ENCODE results near the gene GLI1. TPM values are rescaled to one million over a fixed set of nuclear protein-coding genes. Genes with fewer than 3 reads are reported as not detected.
"Not testable (repeated sequence)": the region's sequence is repeated elsewhere in the genome, so short reads cannot be mapped to it uniquely, and the experiment has no call there.

Gene GLI1
- not detected for total RNA-seq

DNA sequence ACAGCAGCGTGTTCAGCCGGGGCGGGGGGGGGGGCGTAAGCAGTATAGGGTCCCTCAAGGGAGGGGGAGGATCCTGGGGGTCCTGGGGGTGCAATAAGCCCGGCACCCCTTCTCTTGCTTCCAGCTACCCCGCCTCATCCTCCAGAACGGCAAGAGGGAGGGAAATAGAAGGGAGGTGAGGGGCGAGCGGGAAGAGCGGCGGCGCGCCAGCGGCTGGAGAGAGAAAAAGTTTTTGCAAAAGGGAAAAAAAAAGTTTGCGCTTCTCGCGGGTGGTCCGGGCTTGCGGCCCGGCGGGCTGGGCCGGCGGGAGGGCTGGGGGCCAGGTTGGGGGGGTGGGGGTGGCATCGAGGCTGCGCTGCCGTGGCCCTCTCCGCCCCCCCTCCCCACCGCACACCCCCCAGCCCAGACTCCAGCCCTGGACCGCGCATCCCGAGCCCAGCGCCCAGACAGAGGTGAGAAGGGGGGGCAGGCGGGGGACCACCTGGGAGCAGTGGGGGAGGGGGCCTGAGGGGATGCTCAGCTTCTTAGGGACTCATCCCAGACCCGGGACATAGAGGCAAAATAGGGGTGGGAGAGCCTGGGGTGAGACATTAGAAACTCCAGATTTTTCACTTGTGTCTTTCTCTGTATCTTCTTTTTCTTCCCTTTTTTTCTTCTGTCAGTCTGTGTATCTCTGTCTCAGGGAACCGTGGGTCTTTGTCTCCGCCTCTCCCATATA lies at the start of gene GLI1:
Gene GLI1 (plus strand): TSS at position 36 of the 718 bp plus-strand sequence. CDS start 3,907 bp downstream, outside the sequence.
- Mint-ChIP-seq H3K4me1 (ENCODE audit: low read depth) (peaks cover 59% of the 10 kb centered on the region), H3K9me3 (no peaks in the 10 kb centered on the region), H3K27ac (peak within 1 kb of the TSS; percentile 97), H3K36me3 (ENCODE audit: low read depth) (no peaks in the 10 kb centered on the region), H3K4me3 (peak within 1 kb of the TSS; percentile 95), H3K27me3 (ENCODE audit: low read depth) (peaks cover 9% of the 10 kb centered on the region)
- DNase-seq: no peak
- CTCF ChIA-PET: interaction anchor here (0.9 to 11.0 kb wide), 19 partner anchors 10 to 285 kb away, joined by 3 to 207 read pairs (median 7); partner anchors contain the start of genes ARHGAP9, DCTN2, SHMT2 and TSPAN31
- intact Hi-C loops (cut with micrococcal nuclease): loop anchor here (1.0 to 5.0 kb wide), 13 partner anchors 18 to 437 kb away; partner anchors contain the start of genes B4GALNT1, DCTN2, DDIT3 and R3HDM2

DNA sequence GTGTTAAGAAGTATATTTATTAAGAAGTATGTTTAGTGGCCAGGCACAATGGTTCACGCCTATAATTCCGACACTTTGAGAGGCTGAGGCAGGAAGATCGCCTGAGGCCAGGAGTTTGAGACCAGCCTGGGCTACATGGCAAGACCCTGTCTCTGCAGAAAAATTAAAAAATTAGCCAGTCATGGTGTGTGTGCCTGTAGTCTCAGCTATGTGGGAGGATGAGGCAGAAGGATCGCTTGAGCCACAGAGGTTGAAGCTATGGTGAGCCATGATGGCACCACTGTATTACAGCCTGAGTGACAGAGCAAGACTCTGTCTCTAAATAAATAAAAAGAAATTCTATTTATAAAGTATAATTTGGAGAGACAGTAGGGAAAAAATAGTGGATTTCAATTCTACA lies 49.1 kb upstream of the GLI1 start:
- intact Hi-C loops (cut with micrococcal nuclease): no loop called here
- CTCF ChIA-PET: interaction anchor here (0.5 to 2.1 kb wide), 5 partner anchors 9 to 49 kb away, joined by 3 to 10 read pairs (median 5); partner anchors contain the start of gene INHBE
- no peak overlapping the region for H3K4me3 Mint-ChIP-seq
- H3K9me3 Mint-ChIP-seq: no peaks in the 10 kb centered on the region
- H3K36me3 Mint-ChIP-seq (ENCODE audit: low read depth): no peaks in the 10 kb centered on the region
- peaks cover 25% of the 10 kb centered on the region for H3K4me1 Mint-ChIP-seq (ENCODE audit: low read depth)
- no peak overlapping the region for H3K27ac Mint-ChIP-seq
- no peaks in the 10 kb centered on the region for H3K27me3 Mint-ChIP-seq (ENCODE audit: low read depth)
- DNase-seq: no peak

DNA sequence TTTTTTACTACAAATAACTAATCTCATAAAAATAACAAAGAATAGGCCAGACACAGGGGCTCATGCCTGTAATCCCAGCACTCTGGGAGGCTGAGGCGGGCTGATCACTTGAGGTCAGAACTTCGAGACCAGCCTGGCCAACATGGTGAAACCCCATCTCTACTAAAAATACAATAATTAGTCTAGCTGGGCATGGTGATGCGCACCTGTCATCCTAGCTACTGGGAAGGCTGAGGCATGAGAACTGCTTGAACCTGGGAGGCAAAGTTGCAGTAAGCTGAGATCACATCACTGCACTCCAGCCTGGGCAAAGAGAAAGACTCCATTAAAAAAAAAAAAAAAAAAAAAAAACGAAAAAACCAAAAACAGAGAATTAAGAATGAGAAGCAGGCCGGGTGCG lies 45.4 kb upstream of the GLI1 start:
- H3K27ac Mint-ChIP-seq; H3K9me3 Mint-ChIP-seq; intact Hi-C loops (cut with micrococcal nuclease); H3K4me3 Mint-ChIP-seq; DNase-seq; H3K27me3 Mint-ChIP-seq (ENCODE audit: low read depth); H3K36me3 Mint-ChIP-seq (ENCODE audit: low read depth): not testable (repeated sequence)
- peaks cover 35% of the 10 kb centered on the region for H3K4me1 Mint-ChIP-seq (ENCODE audit: low read depth)
- CTCF ChIA-PET: interaction anchor here (0.6 kb wide), 1 partner anchor 1028 kb away, joined by 3 read pairs; no protein-coding TSS in a partner anchor

DNA sequence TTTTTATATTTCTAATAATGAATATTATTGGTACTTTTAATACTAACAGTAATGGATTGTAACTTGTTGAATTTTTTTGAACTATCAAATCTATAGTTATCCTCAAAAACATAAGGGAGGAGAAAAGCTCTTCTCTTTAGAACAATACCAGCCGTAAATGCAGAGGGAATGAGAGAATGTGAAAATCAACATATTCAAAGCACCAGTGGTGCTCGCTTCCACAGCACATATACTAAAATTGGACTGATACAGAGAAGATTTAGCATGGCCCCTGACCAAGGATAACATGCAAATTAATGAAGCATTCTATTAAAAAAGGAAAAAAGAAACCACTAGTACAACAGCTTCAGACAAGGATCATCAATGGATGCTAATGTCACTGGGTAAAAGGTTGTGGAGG lies 44.5 kb upstream of the GLI1 start:
- Mint-ChIP-seq H3K9me3 (no peaks in the 10 kb centered on the region), H3K36me3 (ENCODE audit: low read depth) (peaks cover 8% of the 10 kb centered on the region), H3K27me3 (ENCODE audit: low read depth) (no peaks in the 10 kb centered on the region), H3K4me3 (no peak overlapping the region), H3K4me1 (ENCODE audit: low read depth) (peaks cover 39% of the 10 kb centered on the region), H3K27ac (no peak overlapping the region)
- intact Hi-C loops (cut with micrococcal nuclease): no loop called here
- DNase-seq: no peak
- CTCF ChIA-PET: interaction anchor here (0.8 kb wide), 1 partner anchor 172 kb away, joined by 3 read pairs; no protein-coding TSS in a partner anchor

DNA sequence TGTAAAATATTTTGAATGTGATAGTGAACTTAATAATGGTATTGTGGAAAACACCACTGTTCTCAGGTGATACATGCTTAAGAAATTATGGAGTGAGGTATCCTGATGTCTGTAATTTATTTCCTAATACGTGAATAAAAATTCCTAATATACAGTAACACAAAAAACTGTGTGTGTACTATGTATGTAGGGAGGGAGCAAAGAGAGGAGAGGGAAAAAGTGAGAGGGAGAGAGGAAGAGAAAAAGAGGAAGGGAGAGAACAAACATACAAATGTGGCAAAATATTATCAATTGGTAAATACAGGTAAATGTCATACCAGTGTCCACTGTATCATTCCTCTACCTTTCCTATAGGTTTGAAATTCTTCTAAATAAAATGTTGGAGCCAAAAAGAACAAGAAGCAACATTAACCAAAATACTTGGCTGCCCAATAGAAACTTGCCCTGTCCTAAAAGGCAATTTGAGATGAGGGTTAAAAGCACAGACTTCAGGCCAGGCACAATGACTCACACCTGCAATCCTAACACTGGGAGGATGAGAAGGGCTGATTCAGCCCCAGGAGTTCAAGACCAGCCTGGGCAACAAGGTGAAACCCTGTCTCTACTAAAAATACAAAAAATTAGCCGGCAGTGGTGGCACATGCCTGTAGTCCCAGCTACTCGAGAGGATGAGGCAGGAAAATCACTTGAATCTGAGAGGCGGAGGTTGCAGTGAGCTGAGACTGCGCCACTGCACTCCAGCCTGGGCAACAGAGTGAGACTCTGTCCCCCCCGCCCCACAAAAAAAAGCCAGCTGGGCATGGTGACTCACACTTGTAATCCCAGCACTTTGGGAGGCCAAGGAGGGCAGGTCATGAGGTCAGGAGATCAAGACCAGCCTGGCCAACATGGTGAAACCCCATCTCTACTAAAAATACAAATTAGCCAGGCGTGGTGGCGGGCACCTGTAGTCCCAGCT lies 43.3 kb upstream of the GLI1 start:
- no peak overlapping the region for H3K27ac Mint-ChIP-seq
- no peaks in the 10 kb centered on the region for H3K9me3 Mint-ChIP-seq
- H3K36me3 Mint-ChIP-seq (ENCODE audit: low read depth): peaks cover 8% of the 10 kb centered on the region
- DNase-seq: no peak
- H3K4me3 Mint-ChIP-seq: no peak overlapping the region
- peaks cover 37% of the 10 kb centered on the region for H3K4me1 Mint-ChIP-seq (ENCODE audit: low read depth)
- intact Hi-C loops (cut with micrococcal nuclease): no loop called here
- no peaks in the 10 kb centered on the region for H3K27me3 Mint-ChIP-seq (ENCODE audit: low read depth)
- CTCF ChIA-PET: interaction anchor here (1.0 kb wide), 1 partner anchor 40 kb away, joined by 3 read pairs; no protein-coding TSS in a partner anchor

DNA sequence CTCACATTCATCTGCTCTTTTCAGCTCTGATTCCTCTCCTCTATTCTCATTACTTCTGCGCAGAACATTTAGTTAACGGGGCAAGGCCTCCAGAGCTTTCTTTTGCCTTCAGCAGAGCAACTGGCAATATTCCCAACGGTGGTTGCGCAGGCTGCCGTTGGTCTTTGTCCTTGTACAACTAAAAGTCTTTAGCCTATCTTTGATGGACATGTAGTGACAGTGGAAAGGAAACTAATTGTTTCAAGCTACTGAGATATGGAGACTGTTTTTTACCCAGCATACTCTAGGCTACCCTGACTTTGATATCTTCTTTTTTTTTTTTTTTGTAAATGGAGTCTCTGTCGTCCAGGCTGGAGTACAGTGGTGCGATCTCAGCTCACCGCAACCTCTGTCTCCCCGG lies 41.3 kb upstream of the GLI1 start:
- CTCF ChIA-PET: interaction anchor here (0.7 to 1.6 kb wide), 4 partner anchors 35 to 235 kb away, joined by 3 to 5 read pairs (median 3); no protein-coding TSS in a partner anchor
- intact Hi-C loops (cut with micrococcal nuclease): no loop called here
- no peak for DNase-seq
- H3K9me3 Mint-ChIP-seq: no peaks in the 10 kb centered on the region
- peaks cover 13% of the 10 kb centered on the region for H3K36me3 Mint-ChIP-seq (ENCODE audit: low read depth)
- H3K27ac Mint-ChIP-seq: no peak overlapping the region
- peaks cover 28% of the 10 kb centered on the region for H3K4me1 Mint-ChIP-seq (ENCODE audit: low read depth)
- no peaks in the 10 kb centered on the region for H3K27me3 Mint-ChIP-seq (ENCODE audit: low read depth)
- no peak overlapping the region for H3K4me3 Mint-ChIP-seq

DNA sequence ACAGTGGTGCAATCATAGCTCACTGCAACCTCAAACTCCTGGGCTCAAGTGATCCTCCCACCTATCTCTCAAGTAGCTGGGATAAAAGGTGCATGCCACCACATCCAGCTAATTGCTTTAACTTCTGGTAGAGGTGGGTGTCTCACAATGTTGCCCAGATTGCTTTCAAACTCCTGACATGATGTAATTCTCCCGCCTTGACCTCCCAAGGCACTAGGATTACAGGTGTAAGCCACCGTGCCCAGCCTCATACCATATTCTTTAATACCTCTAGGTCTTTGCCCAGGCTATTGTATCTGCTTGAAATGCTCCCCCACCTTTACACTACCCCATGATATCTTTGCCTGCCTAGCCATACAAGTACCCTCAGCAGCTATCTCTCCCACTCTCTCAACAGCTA lies 40.1 kb upstream of the GLI1 start:
- intact Hi-C loops (cut with micrococcal nuclease): no loop called here
- CTCF ChIA-PET: interaction anchor here (0.7 to 1.0 kb wide), 2 partner anchors 8 to 34 kb away, joined by 3 to 5 read pairs; no protein-coding TSS in a partner anchor
- Mint-ChIP-seq H3K4me1 (ENCODE audit: low read depth) (peaks cover 30% of the 10 kb centered on the region), H3K27ac (no peak overlapping the region), H3K9me3 (no peaks in the 10 kb centered on the region), H3K4me3 (no peak overlapping the region), H3K27me3 (ENCODE audit: low read depth) (no peaks in the 10 kb centered on the region), H3K36me3 (ENCODE audit: low read depth) (peaks cover 14% of the 10 kb centered on the region)
- no peak for DNase-seq

DNA sequence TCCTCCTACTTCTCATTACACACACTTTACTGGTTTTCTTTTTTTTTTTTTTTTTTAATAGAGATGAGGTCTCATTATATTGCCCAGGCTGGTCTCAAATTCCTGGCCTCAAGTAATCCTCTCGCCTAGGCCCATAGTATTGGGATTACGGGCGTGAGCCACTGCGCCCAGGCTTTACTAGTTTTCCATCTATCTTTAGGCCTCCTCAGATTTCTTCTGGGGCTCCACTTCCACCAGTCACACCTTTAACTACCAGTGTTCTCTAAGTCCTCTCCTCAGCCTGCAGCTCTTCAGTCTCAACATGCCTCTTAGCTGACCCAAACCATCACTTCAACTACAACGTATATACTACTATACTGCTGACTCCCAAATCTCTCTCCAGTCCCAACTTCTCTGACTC lies 39.1 kb upstream of the GLI1 start:
- peaks cover 14% of the 10 kb centered on the region for H3K36me3 Mint-ChIP-seq (ENCODE audit: low read depth)
- H3K27me3 Mint-ChIP-seq (ENCODE audit: low read depth): no peaks in the 10 kb centered on the region
- CTCF ChIA-PET: interaction anchor here (0.5 to 1.6 kb wide), 6 partner anchors 19 to 252 kb away, joined by 3 to 11 read pairs (median 4); partner anchors contain the start of gene INHBE
- DNase-seq: no peak
- H3K4me3 Mint-ChIP-seq: no peak overlapping the region
- peaks cover 27% of the 10 kb centered on the region for H3K4me1 Mint-ChIP-seq (ENCODE audit: low read depth)
- H3K9me3 Mint-ChIP-seq: no peaks in the 10 kb centered on the region
- no peak overlapping the region for H3K27ac Mint-ChIP-seq
- intact Hi-C loops (cut with micrococcal nuclease): no loop called here

DNA sequence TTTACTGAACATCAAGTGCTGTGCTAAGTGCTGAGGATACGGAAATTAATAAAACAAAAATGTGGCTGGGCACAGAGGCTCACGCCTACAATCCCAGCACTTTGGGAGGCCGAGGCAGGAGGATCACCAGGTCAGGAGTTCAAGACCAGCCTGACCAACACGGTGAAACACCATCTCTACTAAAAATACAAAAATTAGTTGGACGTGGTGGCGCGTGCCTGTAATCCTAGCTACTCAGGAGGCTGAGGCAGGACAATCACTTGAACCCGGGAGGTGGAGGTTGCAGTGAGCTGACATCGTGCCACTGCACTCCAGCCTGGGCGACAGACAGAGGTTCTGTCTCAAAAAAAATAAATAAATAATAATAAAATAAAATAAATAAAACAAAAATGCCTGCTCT lies 32.6 kb upstream of the GLI1 start:
- CTCF ChIA-PET: interaction anchor here (0.6 to 1.9 kb wide), 2 partner anchors 9 to 26 kb away, joined by 3 to 7 read pairs; no protein-coding TSS in a partner anchor
- H3K9me3 Mint-ChIP-seq; H3K27ac Mint-ChIP-seq; H3K4me3 Mint-ChIP-seq; H3K27me3 Mint-ChIP-seq (ENCODE audit: low read depth); DNase-seq; intact Hi-C loops (cut with micrococcal nuclease): not testable (repeated sequence)
- H3K4me1 Mint-ChIP-seq (ENCODE audit: low read depth): peaks cover 39% of the 10 kb centered on the region
- H3K36me3 Mint-ChIP-seq (ENCODE audit: low read depth): peaks cover 16% of the 10 kb centered on the region

DNA sequence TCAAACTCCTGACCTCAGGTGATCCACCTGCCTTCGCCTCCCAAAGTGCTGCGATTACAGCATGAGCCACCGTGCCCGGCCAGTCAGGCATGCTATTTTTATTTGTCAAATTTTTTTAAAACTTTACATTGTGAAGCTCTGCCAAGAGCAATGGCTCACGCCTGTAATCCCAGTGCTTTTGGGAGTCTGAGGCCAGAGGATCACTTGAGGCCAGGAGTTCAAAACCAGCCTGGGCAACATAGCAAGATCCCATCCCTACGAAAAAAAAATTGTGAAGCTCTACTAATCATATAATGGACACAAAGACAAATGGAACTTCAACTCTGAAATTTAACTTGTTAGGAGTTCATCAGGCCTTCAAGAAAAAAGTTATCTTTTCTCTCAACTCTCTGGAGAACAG lies 30.6 kb upstream of the GLI1 start:
- Mint-ChIP-seq H3K4me1 (ENCODE audit: low read depth) (peaks cover 40% of the 10 kb centered on the region), H3K27me3 (ENCODE audit: low read depth) (no peaks in the 10 kb centered on the region), H3K36me3 (ENCODE audit: low read depth) (peaks cover 12% of the 10 kb centered on the region), H3K9me3 (no peaks in the 10 kb centered on the region), H3K4me3 (peak overlapping the region; percentile 94), H3K27ac (peak overlapping the region; percentile 80)
- intact Hi-C loops (cut with micrococcal nuclease): no loop called here
- DNase-seq: no peak
- CTCF ChIA-PET: interaction anchor here (0.7 to 1.8 kb wide), 5 partner anchors 22 to 167 kb away, joined by 3 to 10 read pairs (median 4); no protein-coding TSS in a partner anchor

DNA sequence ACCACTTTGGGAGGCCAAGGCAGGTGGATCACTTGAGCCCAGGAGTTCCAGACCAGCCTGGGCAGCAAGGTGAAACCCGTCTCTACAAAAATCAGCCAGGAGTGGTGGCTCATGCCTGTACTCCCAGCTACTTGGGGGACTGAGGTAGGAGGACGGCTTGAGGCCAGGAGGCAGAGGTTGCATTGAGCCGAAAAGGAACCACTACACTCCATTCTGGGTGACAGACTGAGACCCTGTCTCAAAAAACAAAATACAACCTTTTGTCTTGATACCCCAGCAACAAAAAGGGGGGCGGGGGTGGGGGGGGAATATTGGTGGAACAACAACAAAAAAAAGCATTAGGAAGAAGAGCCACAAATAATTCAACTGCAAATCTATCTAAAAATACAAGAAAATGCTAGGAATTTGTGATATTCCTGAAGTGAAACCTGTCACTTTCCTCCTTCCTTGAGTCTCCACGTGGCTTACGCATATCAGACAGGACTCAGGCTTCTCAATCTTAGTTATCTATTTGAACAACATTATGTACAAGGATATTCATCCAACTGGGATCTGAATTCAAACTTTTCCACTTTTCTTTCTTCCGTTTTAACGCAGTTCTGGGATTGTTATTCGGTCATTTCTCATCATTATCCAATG lies 30.0 kb upstream of the GLI1 start:
- H3K27ac Mint-ChIP-seq: peak overlapping the region; percentile 98
- peaks cover 10% of the 10 kb centered on the region for H3K36me3 Mint-ChIP-seq (ENCODE audit: low read depth)
- H3K4me1 Mint-ChIP-seq (ENCODE audit: low read depth): peaks cover 38% of the 10 kb centered on the region
- peak overlapping the region; percentile 94 for H3K4me3 Mint-ChIP-seq
- CTCF ChIA-PET: interaction anchor here (0.6 to 1.4 kb wide), 9 partner anchors 8 to 168 kb away, joined by 3 to 15 read pairs (median 4); no protein-coding TSS in a partner anchor
- no peaks in the 10 kb centered on the region for H3K27me3 Mint-ChIP-seq (ENCODE audit: low read depth)
- no peak for DNase-seq
- intact Hi-C loops (cut with micrococcal nuclease): loop anchor here (1.0 to 5.0 kb wide), 3 partner anchors 24 to 705 kb away; partner anchors contain the start of gene NACA
- no peaks in the 10 kb centered on the region for H3K9me3 Mint-ChIP-seq

All from activated naive CD4-positive, alpha-beta T cell treated with anti-CD3 and anti-CD28 coated beads for 36 hours (primary cell).